Stimulated activated CD8-positive, alpha-beta memory T cell treated with anti-CD3 and anti-CD28 coated beads, Interleukin-7, amount 100 ng/mL, for 1 hour (primary cell): Measurements from ENCODE around the gene ABCC8.

Experiments
- DNase-seq, 2 donors: peaks; one replicate each; pipeline ENCODE4 v3.0.0-alpha.2; 2020; ENCODE audit warnings: low read depth in 2 of 2

ABCC8 gene

DNA sequence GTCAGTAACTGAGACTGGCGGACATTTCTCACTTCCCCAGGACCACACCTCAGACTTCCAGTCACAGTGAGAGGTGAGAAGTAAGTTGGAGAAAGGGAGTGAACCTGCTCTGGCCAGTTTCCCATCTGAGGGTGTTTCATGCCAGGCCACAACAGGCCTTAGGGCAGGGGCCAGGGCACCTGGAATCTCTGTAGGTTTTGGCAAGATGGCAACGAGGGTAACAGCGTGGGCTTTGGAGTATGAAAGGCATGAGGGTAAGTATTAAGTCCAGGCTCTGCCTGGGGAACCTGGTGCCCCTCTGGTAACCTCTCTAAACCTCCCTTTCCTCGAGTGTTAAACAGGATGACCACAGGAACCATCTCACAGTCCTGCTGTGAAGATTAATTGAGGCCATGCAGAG, 28.5 kb upstream of the ABCC8 start:
- no peak for DNase-seq

DNA sequence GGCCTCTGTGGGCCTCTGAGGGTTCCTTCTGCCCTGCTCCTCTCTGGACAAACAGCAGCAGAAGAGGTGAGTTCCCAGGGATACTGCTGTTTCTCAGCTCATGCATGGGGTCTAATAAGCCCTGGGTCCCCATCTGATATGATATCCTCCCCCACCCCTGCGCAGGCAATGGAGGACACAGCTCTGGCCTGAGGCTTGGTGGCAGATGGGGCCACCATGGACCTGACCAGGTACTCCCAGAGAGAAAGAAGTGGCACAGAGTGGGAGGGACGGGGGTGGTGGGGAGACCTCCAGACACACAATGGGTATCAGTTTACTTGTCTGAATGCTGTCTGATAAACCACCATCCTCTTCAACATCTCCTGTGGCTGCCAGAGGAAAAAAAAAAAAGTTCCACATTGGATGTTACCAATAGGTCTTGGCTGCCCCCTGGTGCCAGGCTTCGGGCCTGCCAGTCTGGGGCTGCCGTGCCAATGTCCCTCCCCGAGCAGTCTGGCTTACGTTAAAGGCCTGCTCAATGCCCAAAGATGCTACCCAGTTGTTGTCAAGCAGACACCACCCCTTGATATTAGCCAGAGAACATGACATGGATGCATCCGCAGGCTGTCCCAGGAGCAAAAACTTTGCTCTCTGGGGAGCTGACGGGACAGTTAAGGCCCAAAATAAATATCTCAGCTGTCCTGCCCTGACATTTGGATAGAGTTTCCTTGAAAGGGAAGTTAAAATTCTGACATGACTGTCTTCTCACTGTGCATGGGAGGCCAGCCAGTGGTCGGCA, 27.9 kb upstream of the ABCC8 start:
- DNase-seq = peak; percentile 33 to 58

DNA sequence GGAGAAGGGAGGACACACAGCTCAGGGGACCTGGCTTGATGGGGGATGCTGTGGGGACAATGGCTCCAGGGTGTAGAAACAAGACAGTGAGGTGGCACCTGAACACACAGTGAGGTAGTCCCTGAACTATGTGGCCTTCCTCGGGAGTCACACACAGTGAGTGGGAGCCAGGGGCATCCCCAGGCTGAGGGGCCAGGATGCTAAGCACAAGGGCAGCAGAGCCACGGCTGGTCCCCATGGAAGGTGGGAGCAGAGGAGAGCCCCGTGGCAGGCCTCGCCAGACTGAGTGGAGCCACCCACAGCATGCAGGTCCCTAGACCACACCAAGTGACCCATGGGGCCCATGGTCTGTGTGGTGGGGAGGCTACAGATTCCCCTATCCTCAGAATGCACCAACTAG, 26.0 kb upstream of the ABCC8 start:
- DNase-seq = no peak

DNA sequence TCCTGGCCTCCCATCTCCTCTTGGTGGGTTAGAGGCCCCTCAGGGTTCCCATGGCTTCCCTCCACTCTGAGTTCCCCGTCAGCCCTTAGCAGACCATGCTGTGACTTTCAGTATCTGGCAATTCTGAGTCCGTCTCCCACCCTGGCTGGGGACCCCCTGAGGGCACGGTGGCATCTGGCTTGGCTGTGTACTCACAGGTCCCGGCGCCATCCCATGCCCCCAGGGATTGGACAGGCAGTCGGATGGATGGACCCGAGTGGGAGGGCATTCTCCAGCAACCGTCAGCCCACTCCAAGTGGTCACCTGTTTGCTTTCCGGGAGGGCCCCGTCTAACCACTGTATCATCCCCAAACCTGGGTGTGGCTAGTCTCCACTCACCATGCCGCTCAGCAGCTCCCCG, 24.0 kb upstream of the ABCC8 start:
- no peak for DNase-seq

DNA sequence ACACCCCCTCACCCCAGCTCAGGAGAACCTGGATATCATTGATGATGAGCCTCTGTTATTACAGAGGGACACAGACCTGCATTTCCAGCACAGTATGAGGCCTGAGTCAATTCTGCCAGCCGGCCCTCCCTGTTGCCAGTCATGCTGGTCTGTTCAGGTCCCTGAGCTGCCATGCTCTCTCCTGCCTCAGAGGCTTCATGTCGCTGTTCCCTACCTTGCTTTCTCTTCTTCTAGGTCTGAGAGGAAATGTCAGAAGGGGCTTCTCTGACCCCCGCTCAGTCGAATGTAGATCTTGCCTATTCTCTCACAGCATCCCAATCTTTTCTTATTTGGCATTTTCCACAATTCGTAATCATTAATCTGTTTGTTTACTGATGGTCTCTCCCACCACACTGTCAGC, 21.8 kb upstream of the ABCC8 start:
- no peak for DNase-seq

DNA sequence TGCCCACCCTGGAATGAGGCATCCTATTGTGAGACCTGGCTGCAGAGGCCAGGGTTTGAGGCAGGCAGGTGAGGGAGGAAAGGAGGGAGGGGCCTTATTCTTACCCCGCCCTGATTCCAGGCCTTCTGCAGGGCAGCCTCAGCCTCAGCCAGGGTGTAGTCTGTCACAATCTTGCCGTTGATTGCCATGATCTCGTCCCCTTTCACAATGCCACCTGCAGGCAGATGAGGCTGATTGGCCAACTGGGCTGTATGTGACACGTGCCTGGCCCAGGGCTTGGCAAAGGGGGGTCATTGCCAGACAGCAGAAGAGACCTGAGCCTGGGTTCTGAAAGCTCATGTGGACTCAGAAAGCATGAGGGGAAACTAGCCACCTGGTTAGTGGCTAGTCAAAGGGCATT, 21.4 kb upstream of the ABCC8 start:
- DNase-seq = no peak

DNA sequence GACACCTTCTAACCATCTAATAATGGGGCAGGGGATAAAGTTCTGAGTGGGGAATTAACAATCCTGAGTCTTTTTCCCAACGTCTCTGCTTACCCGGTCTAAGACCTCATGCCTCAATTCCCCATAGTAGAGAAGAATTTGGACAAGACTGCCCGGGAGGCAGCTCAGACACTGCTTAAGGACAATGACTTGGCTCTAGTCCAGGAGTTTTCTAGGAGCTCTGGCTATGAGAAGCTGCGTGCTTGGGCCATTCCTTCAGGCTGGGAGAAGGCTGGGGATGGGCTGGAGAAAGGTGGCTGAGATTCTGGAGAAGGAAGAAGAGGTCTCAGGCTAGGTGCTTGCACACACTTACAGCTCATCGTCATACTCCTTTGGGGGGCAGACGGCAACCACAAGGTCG, 19.8 kb upstream of the ABCC8 start:
- DNase-seq = no peak

DNA sequence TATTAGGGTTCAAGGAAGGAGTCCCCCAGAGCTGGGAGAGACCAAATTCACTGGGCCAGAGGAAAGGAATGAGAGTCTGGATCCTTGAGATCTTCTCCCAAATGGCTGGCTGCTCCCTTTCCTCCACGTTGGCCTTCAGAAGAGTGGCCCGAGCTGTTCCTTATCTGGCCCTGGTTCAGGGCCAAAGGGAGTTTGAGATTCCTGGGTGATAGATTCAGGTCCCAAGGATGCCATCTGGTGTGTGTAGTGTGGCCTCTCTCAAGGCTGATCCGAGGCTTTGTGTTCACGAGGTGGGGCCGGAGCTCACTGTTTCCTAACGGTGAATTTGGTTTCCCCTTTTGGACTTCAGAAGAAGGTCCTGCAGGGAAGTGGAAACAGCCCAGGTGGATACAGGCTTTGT, 17.4 kb upstream of the ABCC8 start:
- no peak for DNase-seq

DNA sequence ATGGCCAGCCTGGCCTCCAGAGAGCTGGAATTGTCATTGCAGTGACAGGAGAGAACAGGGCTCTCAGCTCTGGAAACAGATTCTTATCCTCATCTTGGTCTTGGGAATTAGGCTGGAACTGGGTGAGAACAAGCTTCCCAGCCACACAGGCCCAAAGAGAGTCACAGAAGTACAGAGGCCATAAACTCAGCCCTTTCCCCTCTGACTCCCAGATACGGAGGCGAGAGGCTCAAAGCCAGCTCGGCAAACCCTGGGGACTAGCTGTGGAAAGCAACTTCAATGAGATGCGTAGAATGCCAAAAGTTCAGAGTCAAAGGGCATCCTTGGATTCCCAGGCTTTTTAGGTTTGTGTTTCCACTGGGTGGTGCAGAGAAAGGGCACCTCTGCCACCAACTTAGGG, 14.3 kb upstream of the ABCC8 start:
- no peak for DNase-seq

DNA sequence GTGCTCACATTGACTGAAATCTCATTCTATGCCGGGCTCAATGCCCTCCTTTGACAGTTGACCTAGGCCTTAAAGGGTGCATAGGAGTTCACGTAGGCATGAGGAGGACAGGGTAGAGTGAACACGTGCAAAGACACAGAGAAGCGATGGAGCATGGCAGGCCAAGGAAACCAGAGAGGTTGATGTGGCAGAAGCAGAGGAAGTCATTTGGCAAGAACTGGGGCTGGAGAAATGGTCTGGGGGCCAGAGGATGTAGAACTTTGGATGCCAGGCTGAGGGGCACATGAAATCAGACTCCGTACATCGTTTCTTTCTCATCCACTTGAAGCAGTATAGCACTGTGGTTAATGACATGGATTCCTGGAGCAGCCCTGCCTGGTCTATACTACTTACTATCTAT, 13.6 kb upstream of the ABCC8 start:
- no peak for DNase-seq

DNA sequence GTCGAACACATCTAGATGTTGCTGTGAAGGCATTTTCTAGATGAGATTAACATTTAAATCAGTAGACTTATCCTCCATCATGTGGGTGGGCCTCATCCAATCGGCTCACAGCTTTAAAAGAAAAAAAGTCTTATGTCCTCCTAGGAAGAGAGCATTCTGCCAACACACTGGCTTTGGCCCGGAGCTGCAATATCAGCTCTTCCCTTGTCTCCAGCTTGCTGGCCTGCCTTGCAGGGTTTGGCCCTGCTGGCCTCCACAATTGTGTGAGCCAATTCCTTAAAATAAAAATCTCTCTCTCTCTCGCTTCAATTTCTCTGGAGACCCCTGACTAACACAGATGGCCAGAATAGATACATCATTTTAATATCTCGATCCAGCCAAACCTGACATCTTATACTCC, 13.1 kb upstream of the ABCC8 start:
- DNase-seq = no peak

DNA sequence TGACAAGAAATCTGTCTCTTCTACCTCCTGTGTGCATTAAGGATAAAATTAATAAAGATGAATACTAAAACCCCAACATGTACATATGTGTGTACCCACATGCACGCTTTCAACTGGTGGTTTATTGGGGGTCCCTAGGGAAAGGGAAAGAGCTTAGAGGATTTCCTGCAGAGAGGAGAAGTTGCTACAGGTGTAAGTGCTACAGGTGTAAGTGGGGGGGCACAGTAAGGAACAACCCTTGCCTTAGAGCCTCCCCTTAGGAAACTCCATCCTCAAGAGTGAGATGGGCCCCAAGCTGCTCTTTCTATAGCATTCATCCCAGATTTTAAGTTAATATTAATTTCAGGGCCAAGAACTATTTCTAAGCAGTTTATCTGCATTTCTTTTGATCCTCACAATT, 11.9 kb upstream of the ABCC8 start:
- no peak for DNase-seq

DNA sequence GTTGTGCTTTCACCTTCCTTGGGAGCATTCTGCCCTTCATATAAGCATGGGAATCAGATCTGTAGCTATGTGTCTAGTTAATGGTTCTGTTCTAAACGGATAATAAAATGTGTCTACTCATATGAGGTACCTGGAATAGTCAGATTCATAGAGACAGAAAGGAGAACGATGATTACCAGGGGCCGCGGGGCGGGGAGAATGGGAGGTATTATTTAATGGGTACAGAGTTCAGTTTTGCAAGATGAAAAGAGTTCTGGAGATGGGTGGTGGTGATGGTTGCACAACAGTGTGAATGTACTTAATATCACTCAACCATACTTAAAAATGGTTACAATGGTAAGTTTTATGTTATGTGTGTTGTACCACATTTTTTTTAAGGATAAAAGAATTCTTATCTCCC, 10.0 kb upstream of the ABCC8 start:
- DNase-seq = no peak

DNA sequence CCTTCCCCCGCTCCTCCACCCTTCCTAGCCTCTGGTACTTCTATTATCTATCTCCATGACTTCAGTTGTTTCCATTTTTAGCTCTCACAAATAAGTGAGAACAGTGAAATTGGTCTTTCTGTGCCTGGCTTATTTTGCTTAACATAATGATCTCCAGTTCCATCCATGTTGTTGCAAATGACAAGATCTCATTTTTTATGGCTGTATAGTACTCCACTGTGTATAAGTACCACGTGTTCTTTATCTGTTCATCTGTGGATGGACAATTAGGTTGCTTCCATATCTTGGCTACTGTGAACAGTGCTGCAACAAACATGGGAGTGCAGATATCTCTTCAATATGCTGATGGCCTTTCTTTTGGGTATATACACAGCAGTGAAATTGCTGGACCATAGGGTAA, 6.9 kb upstream of the ABCC8 start:
- DNase-seq = no peak

DNA sequence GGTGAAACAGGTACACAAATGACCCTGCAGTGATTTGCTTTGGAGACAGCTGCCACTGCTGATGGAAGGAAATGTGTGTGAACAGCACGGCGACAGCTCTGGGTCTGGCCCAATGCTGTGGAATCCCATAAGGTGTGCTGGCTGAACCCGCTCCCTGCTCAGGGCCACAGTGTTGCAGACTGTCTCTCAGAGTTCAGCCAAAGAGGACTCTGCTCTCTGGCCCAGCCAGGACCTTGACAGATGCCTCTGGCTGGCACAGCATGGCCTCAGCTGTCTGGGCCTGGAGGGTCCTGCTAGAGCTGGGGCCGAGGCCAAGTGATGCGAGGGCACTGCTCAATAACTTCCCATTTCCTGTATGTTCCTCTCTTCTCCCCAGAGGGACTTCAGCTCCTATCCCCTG, 5.3 kb upstream of the ABCC8 start:
- DNase-seq = no peak

DNA sequence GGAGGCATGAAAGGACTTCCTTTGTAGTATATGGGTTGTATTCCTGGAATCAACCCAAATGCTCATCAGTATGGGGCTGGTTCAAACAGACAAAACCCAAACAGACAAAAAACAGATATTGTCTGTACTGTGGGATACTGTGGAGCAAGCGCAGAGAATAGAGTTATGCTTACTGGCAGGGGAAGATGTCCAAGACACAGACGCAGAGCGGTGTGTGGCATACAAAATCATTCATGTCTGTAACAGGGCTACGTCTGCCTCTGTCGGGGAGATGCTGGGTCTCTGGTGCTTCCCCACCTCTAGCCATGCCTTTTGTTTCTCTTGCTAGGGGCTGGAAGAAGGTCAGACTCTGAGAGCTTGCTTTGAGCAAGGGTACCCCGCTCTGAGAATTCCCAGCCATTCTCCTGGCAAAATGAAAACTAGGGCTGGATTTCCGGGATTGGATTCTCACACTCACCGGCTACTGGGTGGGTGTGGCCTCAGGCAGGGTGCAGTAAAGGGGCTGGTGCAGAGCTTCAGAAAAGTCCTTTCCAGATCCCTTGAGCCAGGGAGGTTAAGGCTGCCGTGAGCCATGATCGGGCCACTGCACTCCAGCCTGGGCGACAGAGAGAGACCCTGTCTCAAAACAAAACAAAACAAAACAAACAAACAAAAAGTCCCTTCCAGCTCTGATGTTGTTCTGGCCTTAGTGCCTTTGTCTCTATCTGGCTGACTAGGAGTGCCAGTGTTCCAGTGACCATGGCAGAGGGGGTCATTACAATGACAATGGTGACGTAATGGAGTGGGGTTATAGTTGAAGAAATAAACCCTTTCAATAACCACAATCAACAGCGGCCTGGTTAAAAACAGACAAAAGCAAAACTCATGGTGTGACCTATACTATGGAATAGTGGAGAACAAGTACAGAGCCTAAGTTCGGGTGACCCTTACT, 2.9 kb upstream of the ABCC8 start:
- no peak for DNase-seq

DNA sequence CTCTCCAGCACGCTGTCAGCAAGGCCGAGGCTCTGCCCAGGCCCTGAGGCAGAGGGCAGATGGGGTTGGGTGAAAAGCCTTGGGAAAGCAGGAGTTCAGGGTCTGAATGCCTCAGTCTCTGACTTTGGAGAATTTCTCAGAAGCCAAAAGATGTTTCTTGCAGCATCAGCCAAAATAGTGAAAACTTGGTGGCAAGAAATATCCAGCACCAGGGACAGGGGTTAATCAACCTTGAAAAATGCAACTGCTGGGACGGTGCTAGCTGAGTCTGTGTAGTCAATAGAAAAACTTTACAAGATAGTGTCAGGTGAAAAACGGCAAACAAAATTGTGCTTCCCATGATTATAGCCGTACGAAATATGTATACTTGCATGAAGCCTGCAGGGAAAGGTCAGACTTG, 1.4 kb upstream of the ABCC8 start:
- no peak for DNase-seq

DNA sequence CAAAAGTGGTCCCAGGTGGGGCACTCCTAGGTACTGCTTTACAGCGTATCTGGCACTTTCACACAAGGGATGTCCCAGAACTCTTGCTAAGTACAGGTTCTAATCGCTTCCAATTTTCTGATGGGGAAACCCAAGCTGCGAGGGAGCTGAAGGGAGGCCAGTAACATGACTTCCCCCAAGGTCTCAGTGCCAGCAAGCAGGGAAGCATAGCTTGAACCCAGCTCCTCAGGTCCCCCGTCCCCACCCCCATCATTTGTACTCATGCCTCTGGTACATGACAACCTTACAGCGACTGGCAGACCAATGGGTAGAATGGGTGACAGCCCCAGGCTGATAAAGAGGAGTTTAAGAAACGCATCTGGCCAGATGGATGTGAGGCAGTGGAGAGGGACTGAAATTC, 716 bp upstream of the ABCC8 start:
- DNase-seq = no peak

DNA sequence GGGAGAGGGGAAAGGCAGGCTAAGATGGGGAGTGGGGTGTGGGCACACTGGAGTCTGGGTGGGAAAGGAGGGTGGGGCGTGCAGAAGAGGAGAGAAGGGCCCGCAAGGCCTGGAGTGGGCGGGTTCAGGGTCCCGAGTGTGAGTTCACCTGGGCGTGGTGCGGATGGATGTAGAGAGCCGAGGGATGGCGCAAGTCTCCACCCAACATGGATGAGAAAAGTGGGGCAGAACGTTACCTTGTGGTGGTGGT, 364 bp upstream of the ABCC8 start:
- DNase-seq = no peak

DNA sequence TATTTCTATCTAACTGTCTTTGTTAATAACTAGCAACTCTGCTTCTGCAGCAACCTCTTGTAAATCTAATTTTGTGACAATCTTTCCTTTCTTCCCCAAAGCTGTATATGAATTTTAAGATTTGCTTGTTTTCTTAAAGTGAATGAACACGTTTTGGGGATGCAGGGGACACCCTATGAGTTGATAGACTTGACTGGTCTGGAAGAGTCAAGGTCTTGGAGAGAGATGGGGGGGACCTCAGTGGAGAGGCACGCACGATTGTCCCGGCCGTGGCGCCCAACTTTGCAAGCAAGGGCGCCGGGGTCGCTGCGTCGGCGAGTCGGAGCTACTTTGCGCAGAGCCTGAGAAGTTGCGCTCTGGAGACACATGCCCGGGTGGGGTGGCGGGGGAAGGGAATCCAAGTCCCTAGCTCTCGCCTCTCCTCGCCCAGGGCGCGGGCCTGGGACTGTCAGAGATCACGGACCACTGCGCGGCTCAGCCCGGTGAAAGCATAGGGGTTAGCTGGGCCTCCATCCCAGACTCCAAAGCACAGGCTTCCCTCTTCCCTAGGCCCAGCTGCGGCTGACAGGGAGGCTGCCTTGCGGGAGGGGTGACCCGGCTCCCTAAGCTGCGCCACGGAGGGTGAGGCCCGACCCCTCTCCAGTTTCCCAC, 854 bp downstream of the ABCC8 start:
- DNase-seq = no peak

DNA sequence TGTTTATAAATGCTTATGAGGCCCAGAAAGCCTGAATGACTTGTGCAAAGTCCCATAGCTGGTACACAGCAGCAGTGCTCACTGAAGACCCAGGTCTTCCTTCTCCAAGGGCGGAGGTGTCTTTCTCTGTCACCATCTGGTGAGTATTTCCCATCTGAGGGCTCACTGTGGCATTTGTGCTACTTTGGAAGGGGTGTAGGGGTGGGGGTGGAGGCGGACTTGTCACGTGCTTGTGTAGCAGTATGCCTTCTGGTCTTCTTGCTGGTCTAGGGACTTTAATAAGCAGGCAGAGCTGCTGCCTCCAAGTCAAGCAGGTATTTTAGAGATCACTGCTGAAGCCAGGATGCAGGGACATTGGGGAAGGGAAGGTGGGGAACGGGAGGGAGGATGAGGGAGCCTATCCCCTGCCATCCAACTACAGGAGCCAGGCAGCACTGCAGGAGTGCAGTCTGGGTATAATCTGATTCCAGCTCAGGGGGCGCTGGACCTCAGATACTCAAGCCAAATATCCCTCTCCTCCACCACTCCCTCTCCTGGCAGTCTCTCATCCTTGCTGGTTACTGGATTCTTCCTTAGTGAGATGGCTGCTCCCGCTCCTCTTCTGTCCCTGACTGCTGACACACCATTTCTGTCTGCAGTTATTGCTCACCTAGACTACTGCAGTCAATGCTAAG, 3.4 kb downstream of the ABCC8 start:
- DNase-seq = no peak

DNA sequence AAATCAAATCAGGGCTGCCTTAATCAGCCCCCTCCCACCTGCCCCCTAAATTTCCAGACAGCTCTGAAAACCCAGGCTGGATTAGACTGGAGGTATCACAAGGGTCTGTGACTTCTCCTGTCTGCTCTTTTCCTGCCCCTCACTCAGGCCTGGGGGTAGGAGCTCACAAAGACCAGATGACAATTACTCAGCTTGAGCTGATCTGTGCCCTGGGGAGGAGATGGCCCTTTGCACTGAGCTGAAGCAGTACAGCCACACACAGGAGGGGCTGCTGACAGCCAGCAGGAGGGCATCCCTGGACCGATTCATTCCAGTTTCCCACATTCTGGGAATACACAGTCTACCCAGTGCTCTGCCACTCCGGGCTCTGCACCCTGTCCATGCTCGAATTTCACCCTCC, 4.2 kb downstream of the ABCC8 start:
- no peak for DNase-seq

DNA sequence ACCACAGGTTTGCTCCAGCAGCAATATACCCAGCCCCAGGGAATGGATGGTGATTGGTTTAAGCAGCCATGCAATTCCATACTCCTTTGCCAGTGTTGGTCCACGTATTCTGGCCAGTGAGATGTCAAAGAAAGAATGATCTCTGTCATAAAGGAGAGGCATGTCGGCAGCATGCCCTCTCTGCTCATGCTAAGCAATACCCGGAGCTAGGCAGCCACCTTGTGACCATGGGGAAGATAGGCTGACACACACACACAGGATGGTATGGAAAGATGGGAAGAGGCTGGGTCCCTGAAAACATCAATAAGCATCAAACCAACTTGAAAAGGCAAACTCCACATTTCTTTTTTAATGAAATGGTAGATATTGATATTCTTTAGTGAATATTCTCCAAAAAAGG, 5.1 kb downstream of the ABCC8 start:
- no peak for DNase-seq
